Measurements from ENCODE around the gene ZDHHC16.

GRCh38 chr10:97400665-97401454 lies 45.1 kb upstream of the ZDHHC16 start, which contains the start of gene RRP12:
- TF ChIP-seq, protein P1, sequence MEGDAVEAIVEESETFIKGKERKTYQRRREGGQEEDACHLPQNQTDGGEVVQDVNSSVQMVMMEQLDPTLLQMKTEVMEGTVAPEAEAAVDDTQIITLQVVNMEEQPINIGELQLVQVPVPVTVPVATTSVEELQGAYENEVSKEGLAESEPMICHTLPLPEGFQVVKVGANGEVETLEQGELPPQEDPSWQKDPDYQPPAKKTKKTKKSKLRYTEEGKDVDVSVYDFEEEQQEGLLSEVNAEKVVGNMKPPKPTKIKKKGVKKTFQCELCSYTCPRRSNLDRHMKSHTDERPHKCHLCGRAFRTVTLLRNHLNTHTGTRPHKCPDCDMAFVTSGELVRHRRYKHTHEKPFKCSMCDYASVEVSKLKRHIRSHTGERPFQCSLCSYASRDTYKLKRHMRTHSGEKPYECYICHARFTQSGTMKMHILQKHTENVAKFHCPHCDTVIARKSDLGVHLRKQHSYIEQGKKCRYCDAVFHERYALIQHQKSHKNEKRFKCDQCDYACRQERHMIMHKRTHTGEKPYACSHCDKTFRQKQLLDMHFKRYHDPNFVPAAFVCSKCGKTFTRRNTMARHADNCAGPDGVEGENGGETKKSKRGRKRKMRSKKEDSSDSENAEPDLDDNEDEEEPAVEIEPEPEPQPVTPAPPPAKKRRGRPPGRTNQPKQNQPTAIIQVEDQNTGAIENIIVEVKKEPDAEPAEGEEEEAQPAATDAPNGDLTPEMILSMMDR (IDR thresholded peaks at IDR 0.05), result no peak
- peak in 1 of 2 donors; percentile 37 for TF ChIP-seq POLR2A (IDR thresholded peaks at IDR 0.05)

Measured in Peyer's patch (tissue), 4 donors.